NCI-H748 treated with DMSO at 0.1 percent for 48 hours (cell line): ENCODE results near the gene DPY19L2.
"Not testable (repeated sequence)": the region's sequence is repeated elsewhere in the genome, so short reads cannot be mapped to it uniquely, and the experiment has no call there.

Experiments
- DNase-seq: peaks from one replicate; lab custom pipeline; 2025; lab: John Stamatoyannopoulos, UW

Gene DPY19L2

DNA sequence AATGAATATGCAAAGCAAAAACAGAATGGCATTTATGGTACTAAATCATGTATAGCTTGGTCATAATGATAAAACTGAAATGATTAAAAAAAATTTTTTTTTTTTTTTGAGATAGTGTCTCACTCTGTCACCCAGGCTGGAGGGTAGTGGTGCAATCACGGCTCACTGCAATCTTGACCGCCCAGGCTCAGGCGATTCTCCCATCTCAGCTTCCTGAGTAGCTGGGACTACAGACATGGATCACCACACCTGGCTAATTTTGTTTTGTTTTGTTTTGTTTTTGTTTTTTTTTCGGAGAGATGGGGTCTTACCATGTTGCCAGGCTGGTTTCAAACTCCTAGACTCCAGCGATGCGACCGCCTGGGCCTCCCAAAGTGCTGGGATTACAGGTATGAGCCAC, 138.7 kb downstream of the DPY19L2 start:
- DNase-seq: not testable (repeated sequence)

- no peak for DNase-seq
Measured at GRCh38 chr12:63525831-63526230, 142.5 kb downstream of the DPY19L2 start.

DNA sequence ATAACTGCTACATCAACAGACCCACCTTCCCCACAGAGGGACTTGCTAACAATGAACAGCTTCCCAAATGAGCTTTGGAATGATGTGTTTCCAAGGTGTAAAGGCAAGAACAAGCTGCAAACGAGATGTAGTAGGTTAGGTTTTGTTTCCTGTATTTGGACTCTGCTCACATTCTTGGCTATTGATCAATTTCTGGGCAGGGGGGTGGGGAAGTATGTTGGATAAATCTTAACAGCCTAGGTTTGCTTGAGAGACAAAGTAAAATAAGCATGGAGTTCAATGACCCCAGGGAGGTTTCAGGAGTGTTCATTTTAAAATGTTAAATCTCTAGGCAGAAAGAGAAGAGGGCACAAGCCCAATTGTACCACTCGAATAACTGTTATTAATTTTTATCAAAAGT, 146.6 kb downstream of the DPY19L2 start:
- DNase-seq: no peak
